SK-N-DZ (cell line): ENCODE results near the gene FNDC8. TPM values are rescaled to one million over a fixed set of nuclear protein-coding genes. Genes with fewer than 3 reads are reported as not detected.
A peak's percentile ranks its signal among the peaks of the same experiment; 100 is the strongest.
"Not testable (repeated sequence)": the region's sequence is repeated elsewhere in the genome, so short reads cannot be mapped to it uniquely, and the experiment has no call there.

Experiments used
- DNase-seq: peaks from one replicate; pipeline ENCODE4 v3.0.0-alpha.2; 2015; ENCODE audit warnings: low spot score
- polyA plus RNA-seq, 2 experiments: library from polyadenylated mRNA; depleted of rRNA; stranded (reverse); fragments of >200 nt; gene quantifications; 2 replicates each; pipeline ENCODE4 v1.2.3, GENCODE V29; 2014

Gene FNDC8
- not detected in 2 replicates for polyA plus RNA-seq (2014; cell fraction: cytosol; rRNA removed)
- not detected in 2 replicates for polyA plus RNA-seq (2014; cell fraction: nucleus; rRNA removed)

DNA sequence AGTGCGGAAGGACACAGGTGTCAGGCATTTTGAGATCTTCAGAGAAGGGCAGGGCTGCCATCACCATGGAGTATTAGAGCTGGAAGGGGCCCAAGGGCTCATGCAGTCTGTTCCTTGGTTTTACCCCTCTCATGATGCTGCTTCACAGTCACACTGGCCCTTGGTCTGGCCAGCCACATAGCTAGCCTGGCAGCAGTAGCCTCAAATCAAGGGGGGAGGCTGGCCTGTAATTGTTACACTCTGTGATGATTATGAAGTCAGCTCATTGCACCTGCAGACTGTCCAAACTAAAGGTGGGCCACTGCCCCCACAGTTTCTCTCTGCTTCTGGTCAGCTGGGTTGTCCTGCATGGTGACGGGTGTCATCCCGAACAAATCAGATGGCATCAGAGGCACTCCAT, at the start of gene FNDC8:
Gene FNDC8 (plus strand): TSS at position 301 of the 400 bp plus-strand sequence. CDS start 79 bp downstream, at position 380.
- no peak for DNase-seq

DNA sequence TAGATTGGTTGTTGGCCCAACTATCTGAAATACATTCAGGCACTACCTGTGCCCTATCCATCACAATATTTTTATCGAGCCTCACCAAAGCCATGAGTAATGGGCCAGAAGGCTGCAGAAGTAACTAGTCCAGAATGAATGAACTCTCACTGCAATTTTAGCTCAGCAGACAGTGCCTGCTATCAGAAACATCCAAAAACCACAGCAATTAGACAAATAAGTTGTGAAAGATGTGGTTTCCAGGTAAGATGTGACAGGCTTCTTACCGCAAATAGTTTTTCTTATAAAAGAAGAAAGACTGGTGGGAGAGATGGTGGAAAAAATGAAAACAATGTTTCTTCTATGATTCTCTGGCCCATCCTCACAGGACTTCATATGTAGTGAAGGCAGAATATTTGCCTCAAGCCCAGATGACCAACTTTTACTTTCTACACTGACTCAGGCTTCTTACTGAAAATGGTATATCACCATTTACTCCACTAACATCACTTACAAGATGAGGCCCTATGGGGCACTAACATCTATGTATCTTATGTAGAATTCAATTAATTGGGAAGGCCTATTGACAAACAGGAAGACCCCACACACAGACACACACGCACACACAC, 48.1 kb upstream of the FNDC8 start:
- no peak for DNase-seq

- no peak for DNase-seq
These were observed 47.3 kb upstream of the FNDC8 start for GRCh38 chr17:35073991-35074627.

GRCh38 chr17:35074711-35075707, 46.4 kb upstream of the FNDC8 start:
- DNase-seq: no peak

- no peak for DNase-seq
These were observed 44.5 kb upstream of the FNDC8 start for GRCh38 chr17:35076874-35077273.

- DNase-seq: no peak
These were observed 41.6 kb upstream of the FNDC8 start for GRCh38 chr17:35079547-35080423.

GRCh38 chr17:35080536-35080935, 40.9 kb upstream of the FNDC8 start:
- no peak for DNase-seq

GRCh38 chr17:35081638-35082037, 39.8 kb upstream of the FNDC8 start:
- DNase-seq: no peak

GRCh38 chr17:35082073-35082657, 39.2 kb upstream of the FNDC8 start:
- DNase-seq: no peak

DNA sequence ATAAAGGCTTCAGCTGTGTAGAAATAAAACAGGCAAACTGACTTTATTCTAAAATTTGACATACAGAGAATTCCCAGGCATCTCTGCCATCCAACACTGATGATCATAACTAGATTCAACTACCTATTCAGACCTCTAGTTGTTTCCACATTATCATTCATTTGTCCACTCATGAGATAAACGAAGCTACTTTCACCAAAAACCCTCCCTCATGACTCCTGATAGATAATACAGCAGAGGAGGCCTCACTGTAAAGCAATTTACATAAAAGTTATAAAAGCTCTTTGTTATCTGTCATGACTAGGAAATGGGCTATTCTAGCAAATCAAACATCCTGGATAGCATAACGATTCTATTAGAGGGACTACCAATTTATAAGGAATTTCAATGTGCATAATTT, 38.3 kb upstream of the FNDC8 start:
- no peak for DNase-seq

- DNase-seq: no peak
These were observed 36.4 kb upstream of the FNDC8 start for GRCh38 chr17:35084987-35085386.

DNA sequence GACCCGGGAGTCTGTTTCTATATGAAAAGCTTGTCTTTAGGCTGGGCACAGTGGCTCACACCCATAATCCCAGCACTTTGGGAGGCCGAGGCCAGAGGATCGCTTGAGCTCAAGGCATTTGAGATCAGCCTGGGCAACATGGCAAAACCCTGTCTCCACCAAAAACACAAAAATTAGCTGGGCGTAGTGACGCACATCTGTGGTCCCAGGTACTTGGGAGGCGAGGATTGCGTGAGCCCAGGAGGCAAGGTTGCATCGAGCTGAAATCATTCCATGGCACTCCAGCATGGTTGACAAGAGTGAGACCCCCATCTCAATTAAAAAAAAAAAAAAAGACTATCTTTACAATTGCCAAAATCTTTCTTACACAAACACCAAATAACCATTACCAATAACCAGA, 35.3 kb upstream of the FNDC8 start:
- DNase-seq: no peak

GRCh38 chr17:35086931-35087573, 34.4 kb upstream of the FNDC8 start:
- DNase-seq: no peak

DNA sequence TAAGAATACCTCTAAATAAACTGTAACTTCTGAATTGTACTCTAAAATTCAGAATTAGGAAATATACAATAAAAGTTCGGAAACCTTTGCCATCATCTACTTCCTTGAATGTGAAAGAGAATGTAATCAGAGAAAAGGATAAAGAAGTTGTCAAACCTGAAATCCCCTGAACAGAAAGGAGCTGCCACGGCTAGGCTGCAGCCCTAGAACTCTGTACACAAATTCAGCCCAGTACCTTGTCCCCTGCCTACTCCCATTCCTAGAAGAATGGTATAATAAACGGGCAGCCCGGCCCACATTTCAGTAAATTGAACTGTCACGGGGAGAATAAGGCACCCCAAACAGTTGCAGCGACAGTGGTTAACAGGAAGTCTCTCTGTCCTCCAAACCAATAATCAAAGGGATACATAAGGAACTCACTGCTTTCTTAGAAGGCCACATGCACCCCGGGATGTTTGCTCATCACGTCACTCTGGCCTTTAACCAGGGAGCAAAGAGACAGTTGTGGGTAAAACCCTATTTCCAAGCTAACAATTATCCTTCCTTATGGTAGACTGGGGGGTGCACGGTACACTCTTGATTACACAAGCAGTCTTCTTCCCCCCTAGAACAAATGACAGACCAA, 33.6 kb upstream of the FNDC8 start:
- DNase-seq: peak; percentile 3

GRCh38 chr17:35088356-35088880, 33.0 kb upstream of the FNDC8 start:
- peak; percentile 42 for DNase-seq

- peak; percentile 70 for DNase-seq
These were observed 32.4 kb upstream of the FNDC8 start for GRCh38 chr17:35088881-35089585.

- DNase-seq: no peak
These were observed 31.7 kb upstream of the FNDC8 start for GRCh38 chr17:35089586-35090296.

GRCh38 chr17:35090707-35091106, 30.7 kb upstream of the FNDC8 start:
- not testable (repeated sequence) for DNase-seq
